PFSK-1 (cell line): ENCODE data around the gene HYLS1.

Experiments
- FOXP2 ChIP-seq: optimal IDR thresholded peaks from 2 replicates; pipeline ENCODE3; 2011; ENCODE audit warnings: borderline replicate concordance, control low read depth, inconsistent platforms; ENCODE audit not compliant: insufficient read depth; ENCODE audit errors: extremely low read length, extremely low read depth
- POLR2AphosphoS5 ChIP-seq: IDR thresholded peaks from 2 replicates; pipeline ENCODE4 v1.6.1; 2012; ENCODE audit warnings: low read depth, mild to moderate bottlenecking, control low read depth, low read length, moderate library complexity
- REST ChIP-seq, 2 experiments: IDR thresholded peaks; 2 replicates each; pipeline versions ENCODE4 v1.6.1 to v1.8.0; 2011 to 2012; ENCODE audit warnings: low read depth in 2 of 2, low read length in 2 of 2, control low read depth in 1 of 2, inconsistent platforms in 1 of 2, mild to moderate bottlenecking in 1 of 2, moderate library complexity in 1 of 2; ENCODE audit not compliant: insufficient read depth in 1 of 2
- SIN3A ChIP-seq: IDR thresholded peaks from 2 replicates; pipeline ENCODE4 v1.6.1; 2012; ENCODE audit warnings: mild to moderate bottlenecking, low read length, moderate library complexity, borderline replicate concordance; ENCODE audit not compliant: insufficient read depth

GRCh38 chr11:125949271-125950177 is 62.1 kb downstream of the HYLS1 start:
- TF ChIP-seq POLR2AphosphoS5 (no peak), SIN3A (no peak), FOXP2 (no peak), REST (IDR thresholded peaks at IDR 0.05; ENCODE audit: insufficient read depth in 1 of 2, low read depth in 2 of 2, low read length in 2 of 2) (no peak)
